ENCODE results near the gene RSBN1.
"Not testable (repeated sequence)": the region's sequence is repeated elsewhere in the genome, so short reads cannot be mapped to it uniquely, and the experiment has no call there.

RSBN1 gene

GRCh38 chr1:113811888-113812660, at the start of gene RSBN1:
TSS of gene RSBN1 (minus strand) at chr1:113812476. CDS start at chr1:113812412, 64 bp downstream.
- DNase-seq (ENCODE audit: low read depth in 2 of 3, low spot score in 2 of 3), result peak; percentile 92 to 97 (median 93)

GRCh38 chr1:113861641-113862040, 49.4 kb upstream of the RSBN1 start:
- DNase-seq (ENCODE audit: low read depth in 2 of 3, low spot score in 2 of 3), result no peak

GRCh38 chr1:113860891-113861290, 48.6 kb upstream of the RSBN1 start:
- DNase-seq (ENCODE audit: low read depth in 2 of 3, low spot score in 2 of 3), result no peak

- no peak for DNase-seq (ENCODE audit: low read depth in 2 of 3, low spot score in 2 of 3)
Measured at GRCh38 chr1:113859478-113860175, 47.4 kb upstream of the RSBN1 start.

- DNase-seq (ENCODE audit: low read depth in 2 of 3, low spot score in 2 of 3), result no peak
Measured at GRCh38 chr1:113858982-113859381, 46.7 kb upstream of the RSBN1 start.

GRCh38 chr1:113858418-113858817, 46.1 kb upstream of the RSBN1 start:
- no peak for DNase-seq (ENCODE audit: low read depth in 2 of 3, low spot score in 2 of 3)

GRCh38 chr1:113857776-113858175, 45.5 kb upstream of the RSBN1 start:
- DNase-seq (ENCODE audit: low read depth in 2 of 3, low spot score in 2 of 3), result no peak

- DNase-seq (ENCODE audit: low read depth in 2 of 3, low spot score in 2 of 3), result no peak
Measured at GRCh38 chr1:113856401-113856790, 44.1 kb upstream of the RSBN1 start.

GRCh38 chr1:113855630-113856400, 43.5 kb upstream of the RSBN1 start:
- no peak for DNase-seq (ENCODE audit: low read depth in 2 of 3, low spot score in 2 of 3)

GRCh38 chr1:113854234-113854633, 42.0 kb upstream of the RSBN1 start:
- no peak for DNase-seq (ENCODE audit: low read depth in 2 of 3, low spot score in 2 of 3)

GRCh38 chr1:113852694-113853093, 40.4 kb upstream of the RSBN1 start:
- DNase-seq (ENCODE audit: low read depth in 2 of 3, low spot score in 2 of 3), result not testable (repeated sequence)

- DNase-seq (ENCODE audit: low read depth in 2 of 3, low spot score in 2 of 3), result no peak
Measured at GRCh38 chr1:113850127-113850796, 38.0 kb upstream of the RSBN1 start.

- no peak for DNase-seq (ENCODE audit: low read depth in 2 of 3, low spot score in 2 of 3)
Measured at GRCh38 chr1:113849072-113849471, 36.8 kb upstream of the RSBN1 start.

- DNase-seq (ENCODE audit: low read depth in 2 of 3, low spot score in 2 of 3), result no peak
Measured at GRCh38 chr1:113846391-113847035, 34.2 kb upstream of the RSBN1 start.

- no peak for DNase-seq (ENCODE audit: low read depth in 2 of 3, low spot score in 2 of 3)
Measured at GRCh38 chr1:113836534-113836933, 24.3 kb upstream of the RSBN1 start.

GRCh38 chr1:113835686-113836290, 23.5 kb upstream of the RSBN1 start:
- DNase-seq (ENCODE audit: low read depth in 2 of 3, low spot score in 2 of 3), result no peak

- no peak for DNase-seq (ENCODE audit: low read depth in 2 of 3, low spot score in 2 of 3)
Measured at GRCh38 chr1:113834716-113835115, 22.4 kb upstream of the RSBN1 start.

GRCh38 chr1:113830039-113830438, 17.8 kb upstream of the RSBN1 start:
- DNase-seq (ENCODE audit: low read depth in 2 of 3, low spot score in 2 of 3), result no peak

GRCh38 chr1:113821916-113822315, 9.6 kb upstream of the RSBN1 start:
- no peak for DNase-seq (ENCODE audit: low read depth in 2 of 3, low spot score in 2 of 3)

- no peak for DNase-seq (ENCODE audit: low read depth in 2 of 3, low spot score in 2 of 3)
Measured at GRCh38 chr1:113818578-113818977, 6.3 kb upstream of the RSBN1 start.
